Glutamatergic neuron (in vitro differentiated cells): ENCODE results near the gene DKK3. TPM values are rescaled to one million over a fixed set of nuclear protein-coding genes. Genes with fewer than 3 reads are reported as not detected.
A peak's percentile ranks its signal among the peaks of the same experiment; 100 is the strongest.

Source experiments
- DNase-seq: peaks from one replicate; pipeline ENCODE4 v3.0.0; 2022
- H3K27ac Mint-ChIP-seq: one replicate; pipeline ENCODE4 v1.8.0; 2020; ENCODE audit warnings: mild to moderate bottlenecking, mixed read lengths, inconsistent platforms; ENCODE audit not compliant: unreplicated experiment
- H3K27me3 Mint-ChIP-seq: one replicate; pipeline ENCODE4 v1.8.0; 2020; ENCODE audit warnings: mild to moderate bottlenecking, moderate library complexity, mixed read lengths, inconsistent platforms; ENCODE audit not compliant: unreplicated experiment
- H3K36me3 Mint-ChIP-seq: one replicate; pipeline ENCODE4 v1.8.0; 2020; ENCODE audit warnings: mild to moderate bottlenecking, mixed read lengths, inconsistent platforms; ENCODE audit not compliant: unreplicated experiment
- H3K4me1 Mint-ChIP-seq: one replicate; pipeline ENCODE4 v1.8.0; 2020; ENCODE audit warnings: mild to moderate bottlenecking, low read depth, mixed read lengths, inconsistent platforms; ENCODE audit not compliant: unreplicated experiment
- H3K4me3 Mint-ChIP-seq: one replicate; pipeline ENCODE4 v1.8.0; 2020; ENCODE audit warnings: mild to moderate bottlenecking, mixed read lengths, inconsistent platforms; ENCODE audit not compliant: unreplicated experiment
- H3K9me3 Mint-ChIP-seq: one replicate; pipeline ENCODE4 v1.8.0; 2020; ENCODE audit warnings: mild to moderate bottlenecking, moderate library complexity, mixed read lengths, inconsistent platforms; ENCODE audit not compliant: unreplicated experiment
- total RNA-seq: library from RNA; stranded (reverse); fragmentation: NEBNext Ultra II Directional; extraction: Animal tissue kit (Norgen Biotek cat#: 25700); gene quantifications from one replicate; pipeline ENCODE4 v1.2.1, GENCODE V29; 2021; ENCODE audit not compliant: unreplicated experiment
- TF ChIP-seq, protein P1 (sequence below): fragments of 200-600 bp; sonication (generic); IDR thresholded peaks from one replicate; pipeline ENCODE4 v1.5.0; 2021; ENCODE audit not compliant: partially characterized antibody, unreplicated experiment

Gene DKK3
- total RNA-seq, 1 donor from 2014 or later, result 131 TPM

DNA sequence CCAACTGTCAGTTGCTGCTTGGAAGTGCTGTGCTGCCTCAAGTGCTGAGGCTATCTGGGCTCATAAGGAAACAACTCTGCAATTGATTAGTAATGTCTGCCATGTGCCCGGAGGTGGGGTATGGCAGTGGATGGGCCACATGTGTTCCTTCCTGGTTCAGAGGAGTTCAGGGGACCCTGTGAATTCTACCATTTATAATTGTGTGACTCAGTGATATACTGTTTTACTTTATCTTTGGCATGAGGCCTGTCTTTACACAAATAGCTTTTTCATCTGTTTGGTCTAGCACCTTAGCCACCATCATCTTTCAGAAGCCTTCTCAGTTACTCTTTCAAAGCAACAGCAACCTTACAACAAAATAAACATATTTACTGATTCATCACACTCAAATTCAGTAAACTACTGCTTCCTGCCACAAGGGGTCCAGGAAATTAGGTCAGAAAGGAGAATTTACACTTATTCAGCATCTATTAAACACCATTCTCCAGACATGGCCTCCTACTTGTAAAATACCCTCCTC lies 20.9 kb downstream of the DKK3 start:
- Mint-ChIP-seq H3K27me3 (peaks cover 3% of the 10 kb centered on the region), H3K4me3 (no peak overlapping the region), H3K4me1 (peaks cover 9% of the 10 kb centered on the region), H3K36me3 (peaks cover 11% of the 10 kb centered on the region), H3K27ac (no peak overlapping the region), H3K9me3 (peaks cover 2% of the 10 kb centered on the region)
- TF ChIP-seq, protein P1, sequence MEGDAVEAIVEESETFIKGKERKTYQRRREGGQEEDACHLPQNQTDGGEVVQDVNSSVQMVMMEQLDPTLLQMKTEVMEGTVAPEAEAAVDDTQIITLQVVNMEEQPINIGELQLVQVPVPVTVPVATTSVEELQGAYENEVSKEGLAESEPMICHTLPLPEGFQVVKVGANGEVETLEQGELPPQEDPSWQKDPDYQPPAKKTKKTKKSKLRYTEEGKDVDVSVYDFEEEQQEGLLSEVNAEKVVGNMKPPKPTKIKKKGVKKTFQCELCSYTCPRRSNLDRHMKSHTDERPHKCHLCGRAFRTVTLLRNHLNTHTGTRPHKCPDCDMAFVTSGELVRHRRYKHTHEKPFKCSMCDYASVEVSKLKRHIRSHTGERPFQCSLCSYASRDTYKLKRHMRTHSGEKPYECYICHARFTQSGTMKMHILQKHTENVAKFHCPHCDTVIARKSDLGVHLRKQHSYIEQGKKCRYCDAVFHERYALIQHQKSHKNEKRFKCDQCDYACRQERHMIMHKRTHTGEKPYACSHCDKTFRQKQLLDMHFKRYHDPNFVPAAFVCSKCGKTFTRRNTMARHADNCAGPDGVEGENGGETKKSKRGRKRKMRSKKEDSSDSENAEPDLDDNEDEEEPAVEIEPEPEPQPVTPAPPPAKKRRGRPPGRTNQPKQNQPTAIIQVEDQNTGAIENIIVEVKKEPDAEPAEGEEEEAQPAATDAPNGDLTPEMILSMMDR, result peak; percentile 68
- DNase-seq, result no peak

DNA sequence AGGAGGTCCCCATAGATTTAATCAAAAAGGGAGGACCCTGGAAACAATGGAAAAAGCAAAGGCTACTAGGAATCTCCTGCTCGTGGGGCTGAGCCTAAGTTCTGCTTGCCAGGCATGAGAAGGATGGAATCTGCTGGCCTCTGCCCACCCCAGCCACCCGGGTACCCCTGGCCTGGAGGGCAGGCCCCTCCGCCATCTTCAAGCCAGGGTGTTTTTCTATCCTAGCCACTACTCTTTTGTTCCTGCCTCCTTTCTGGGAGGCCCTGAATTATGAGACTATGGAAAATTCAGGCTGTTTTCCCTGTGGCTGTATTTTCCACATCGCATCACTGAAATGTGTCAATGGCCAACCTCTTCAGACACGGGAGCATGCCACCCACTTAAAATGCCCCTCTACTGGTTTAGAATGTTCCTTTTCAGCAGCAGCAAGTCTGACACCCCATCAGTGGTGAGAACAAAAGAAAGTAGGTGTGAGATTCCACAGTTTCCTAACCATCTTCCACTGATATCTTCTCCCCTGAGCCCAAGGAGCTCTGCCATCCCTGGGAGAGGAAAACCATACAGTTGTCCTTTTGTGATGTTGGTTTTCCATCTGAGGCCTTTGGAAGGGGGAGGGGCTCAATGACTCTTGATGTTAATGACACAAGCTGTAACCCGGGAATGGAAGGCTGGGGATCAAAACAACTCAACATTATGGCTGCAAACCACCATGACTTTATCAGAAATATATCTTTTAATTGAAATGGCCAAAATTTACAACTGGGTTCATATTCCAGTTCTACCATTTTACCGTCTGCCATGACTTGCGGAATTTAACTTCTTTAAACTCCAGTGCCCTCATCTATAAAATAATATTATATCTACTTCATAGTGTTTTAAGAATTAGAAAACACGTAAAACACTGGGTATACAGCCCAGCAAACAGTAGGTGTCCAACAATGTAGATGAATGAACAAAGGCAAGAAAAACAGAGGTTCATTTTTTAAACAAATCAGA lies 22.2 kb downstream of the DKK3 start:
- TF ChIP-seq, protein P1, result no peak
- H3K27ac Mint-ChIP-seq, result no peak overlapping the region

DNA sequence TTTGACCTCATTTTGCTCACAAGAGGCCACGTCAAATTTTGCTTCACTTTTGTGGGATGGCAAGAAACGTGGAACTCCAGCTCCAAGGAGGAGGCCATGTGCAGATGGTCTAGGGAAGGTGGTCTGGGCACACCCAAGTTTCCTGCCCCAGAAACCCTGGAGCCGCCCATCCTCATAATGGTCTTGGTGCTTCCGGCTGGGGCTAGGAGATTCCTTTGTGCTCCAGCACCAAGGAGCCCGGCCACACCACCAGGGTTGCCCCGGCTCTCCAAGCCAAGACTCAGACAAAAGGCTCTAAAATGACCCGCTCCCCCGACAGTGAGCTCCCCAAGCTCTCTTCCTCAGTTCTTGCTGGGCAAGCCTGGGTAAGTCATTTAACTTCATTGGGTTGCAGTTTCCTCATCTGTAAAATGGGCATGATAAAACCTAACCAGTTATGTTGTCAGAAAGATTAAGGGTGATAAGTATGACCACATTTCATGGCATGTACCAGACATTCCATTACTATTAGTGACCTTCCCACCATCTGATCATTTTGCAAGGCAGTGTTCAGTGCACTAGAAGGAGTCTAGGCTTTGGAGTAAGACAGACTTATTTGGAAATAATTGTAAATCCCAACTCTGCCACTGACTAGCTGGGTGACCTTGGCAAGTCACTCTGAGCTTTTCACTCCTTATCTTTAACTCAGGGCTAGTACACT lies 23.3 kb downstream of the DKK3 start:
- H3K9me3 Mint-ChIP-seq, result peaks cover 6% of the 10 kb centered on the region
- no peaks in the 10 kb centered on the region for H3K36me3 Mint-ChIP-seq
- no peak for DNase-seq
- peaks cover 14% of the 10 kb centered on the region for H3K4me1 Mint-ChIP-seq
- TF ChIP-seq, protein P1, result no peak
- no peak overlapping the region for H3K27ac Mint-ChIP-seq
- peaks cover 1% of the 10 kb centered on the region for H3K27me3 Mint-ChIP-seq
- no peak overlapping the region for H3K4me3 Mint-ChIP-seq

More for the DNA sequence above, 22.2 kb downstream of the DKK3 start:
- Mint-ChIP-seq H3K36me3 (peaks cover 5% of the 10 kb centered on the region), H3K27me3 (peaks cover 4% of the 10 kb centered on the region), H3K9me3 (peaks cover 6% of the 10 kb centered on the region), H3K4me1 (peaks cover 11% of the 10 kb centered on the region), H3K4me3 (no peak overlapping the region)
- DNase-seq, result no peak

DNA sequence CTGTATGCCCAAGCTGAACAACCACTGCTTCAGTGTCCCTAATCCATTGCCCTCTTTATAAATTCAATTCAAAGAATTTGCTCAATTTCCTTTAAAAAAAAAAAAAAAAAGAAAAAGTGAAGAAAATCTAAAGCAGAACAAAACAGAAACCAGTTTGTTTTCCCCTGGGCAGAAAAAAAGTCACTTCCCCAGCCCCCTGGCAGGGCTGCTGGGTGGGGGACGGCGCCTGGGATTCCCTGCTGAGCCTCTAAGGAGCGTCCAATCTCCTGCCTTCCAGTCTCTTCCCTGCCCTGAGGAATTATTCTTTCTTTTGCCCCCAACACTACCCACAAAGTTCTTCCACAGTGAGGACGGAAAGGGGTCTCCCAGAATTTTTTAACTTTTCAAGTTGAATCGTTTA lies 23.9 kb downstream of the DKK3 start:
- Mint-ChIP-seq H3K4me3 (no peak overlapping the region), H3K36me3 (no peaks in the 10 kb centered on the region), H3K27ac (no peak overlapping the region), H3K27me3 (peaks cover 3% of the 10 kb centered on the region), H3K4me1 (peaks cover 19% of the 10 kb centered on the region), H3K9me3 (peaks cover 7% of the 10 kb centered on the region)
- TF ChIP-seq, protein P1, result no peak
- DNase-seq, result no peak
